Astrocyte (in vitro differentiated cells and primary cell): ENCODE data around the gene AVPR1B.

Source experiments
- CTCF ChIP-seq: IDR thresholded peaks from 2 replicates; pipeline ENCODE4 v1.5.1; 2011; ENCODE audit warnings: low read depth, mild to moderate bottlenecking, inconsistent platforms, low read length, moderate library complexity; ENCODE audit not compliant: insufficient read depth
- EZH2 ChIP-seq: IDR thresholded peaks from 2 replicates; pipeline ENCODE4 v1.6.1; 2012; ENCODE audit warnings: mild to moderate bottlenecking, low read length, inconsistent platforms; ENCODE audit not compliant: insufficient read depth

- no peak for TF ChIP-seq CTCF
- TF ChIP-seq EZH2: no peak
Observed at GRCh38 chr1:206125346-206125745, 8.2 kb upstream of the AVPR1B start.
